Measurements from ENCODE around the gene DOCK2. TPM values are rescaled to one million over a fixed set of nuclear protein-coding genes. Genes with fewer than 3 reads are reported as not detected.

Gene DOCK2
- total and polyA plus RNA-seq, 5 donors from 2014 or later: 65.9 to 354 (median 71.1) TPM

DNA sequence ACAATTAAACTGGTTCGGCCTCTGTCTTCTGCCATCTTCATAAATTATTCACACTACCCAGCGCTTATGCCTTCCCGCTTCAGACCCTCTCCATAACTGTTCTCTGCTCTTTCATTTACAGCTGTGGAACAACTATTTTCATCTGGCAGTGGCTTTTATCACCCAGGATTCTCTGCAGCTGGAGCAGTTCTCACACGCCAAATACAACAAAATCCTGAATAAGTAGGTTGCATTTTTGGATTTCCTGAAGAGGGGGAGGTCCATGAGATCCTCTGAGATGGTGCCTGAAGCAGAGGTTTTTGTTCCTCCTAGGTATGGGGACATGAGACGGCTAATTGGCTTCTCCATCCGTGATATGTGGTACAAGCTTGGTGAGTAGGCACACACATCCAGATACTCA lies 371.3 kb downstream of the DOCK2 start:
- H3K9me3 ChIP-seq (ENCODE audit: control insufficient read depth in 2 of 2, low read length in 2 of 2): no peaks in the 10 kb centered on the region
- no peaks in the 10 kb centered on the region for H3K27me3 ChIP-seq (ENCODE audit: control insufficient read depth, insufficient read depth, low read length)
- no peaks in the 10 kb centered on the region for H3K4me1 ChIP-seq (ENCODE audit: control insufficient read depth, insufficient read depth, low read length, poor library complexity, severe bottlenecking)
- DNase-seq (no peak), ATAC-seq (ENCODE audit: low read depth in 2 of 2) (no peak)
- no peak overlapping the region for H3K27ac ChIP-seq (ENCODE audit: insufficient read depth, low read length, poor library complexity, severe bottlenecking)
- no peak overlapping the region for H3K4me3 ChIP-seq (ENCODE audit: low read depth, low read length)
- Mint-ChIP-seq H3K27ac (peak overlapping the region in 1 of 3 donors; percentile 27), H3K9me3 (peaks cover 0 to 1% (median 0%) of the 10 kb centered on the region in 7 donors), H3K4me1 (peaks cover 0 to 5% (median 0%) of the 10 kb centered on the region in 4 donors), H3K27me3 (no peaks in the 10 kb centered on the region), H3K4me3 (no peak overlapping the region), H3K36me3 (peaks cover 63% of the 10 kb centered on the region)
- H3K36me3 ChIP-seq (ENCODE audit: control insufficient read depth, insufficient read depth, low read length): peaks cover 58% of the 10 kb centered on the region

DNA sequence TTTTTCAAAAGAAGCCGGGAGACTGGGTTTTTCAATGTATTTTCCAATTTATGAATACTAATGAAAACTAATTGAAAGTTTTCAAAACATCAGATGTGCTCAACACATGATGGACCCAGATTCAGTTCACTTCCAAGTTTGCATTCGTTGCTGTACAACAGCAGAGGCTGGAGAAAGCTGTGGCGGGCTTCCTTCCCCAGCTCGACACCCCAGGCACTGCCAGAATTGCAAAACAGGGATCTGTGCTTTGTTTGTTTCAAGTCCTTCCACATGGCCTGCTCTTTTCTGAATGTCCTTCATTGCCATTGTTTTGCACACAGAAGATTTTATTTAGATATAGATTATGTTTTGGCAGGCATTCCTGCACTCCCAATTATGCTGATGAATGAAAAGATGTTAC lies 373.5 kb downstream of the DOCK2 start:
- ATAC-seq (ENCODE audit: low read depth in 2 of 2) (no peak), DNase-seq (no peak)
- no peaks in the 10 kb centered on the region for H3K27me3 Mint-ChIP-seq
- H3K4me1 ChIP-seq (ENCODE audit: control insufficient read depth, insufficient read depth, low read length, poor library complexity, severe bottlenecking): no peaks in the 10 kb centered on the region
- H3K36me3 ChIP-seq (ENCODE audit: control insufficient read depth, insufficient read depth, low read length): peaks cover 60% of the 10 kb centered on the region
- no peaks in the 10 kb centered on the region for H3K27me3 ChIP-seq (ENCODE audit: control insufficient read depth, insufficient read depth, low read length)
- H3K9me3 ChIP-seq (ENCODE audit: control insufficient read depth in 2 of 2, low read length in 2 of 2): no peaks in the 10 kb centered on the region
- H3K4me3 Mint-ChIP-seq: no peak overlapping the region
- H3K4me3 ChIP-seq (ENCODE audit: low read depth, low read length): no peak overlapping the region
- peaks cover 62% of the 10 kb centered on the region for H3K36me3 Mint-ChIP-seq
- H3K4me1 Mint-ChIP-seq: peaks cover 0 to 3% (median 0%) of the 10 kb centered on the region in 4 donors
- no peak overlapping the region for H3K27ac ChIP-seq (ENCODE audit: insufficient read depth, low read length, poor library complexity, severe bottlenecking)
- no peak overlapping the region for H3K27ac Mint-ChIP-seq
- peaks cover 0 to 3% (median 0%) of the 10 kb centered on the region in 7 donors for H3K9me3 Mint-ChIP-seq

DNA sequence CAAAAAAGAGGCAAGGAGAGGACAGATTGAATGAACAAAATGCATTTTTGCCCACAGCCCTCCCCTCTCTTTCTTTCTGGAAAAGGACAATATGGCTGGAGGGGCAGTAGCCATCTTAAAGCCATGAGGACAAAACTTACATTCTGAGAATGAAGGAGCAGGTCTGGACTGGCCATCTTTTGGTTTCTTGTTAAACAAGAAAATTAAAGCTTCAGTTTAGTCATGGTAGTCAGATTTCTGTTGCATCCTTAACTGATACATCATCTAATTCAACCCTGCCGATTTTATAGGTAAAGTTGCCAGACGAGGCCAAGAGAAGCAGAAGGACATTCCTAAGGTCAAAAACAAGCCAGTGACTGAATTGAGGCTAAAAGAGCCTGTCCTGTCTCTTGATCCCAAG lies 374.7 kb downstream of the DOCK2 start:
- Mint-ChIP-seq H3K36me3 (peaks cover 68% of the 10 kb centered on the region), H3K4me3 (no peak overlapping the region), H3K27me3 (no peaks in the 10 kb centered on the region), H3K9me3 (peaks cover 0 to 3% (median 0%) of the 10 kb centered on the region in 7 donors), H3K27ac (peak overlapping the region in 1 of 3 donors; percentile 29), H3K4me1 (peaks cover 0 to 3% (median 0%) of the 10 kb centered on the region in 4 donors)
- DNase-seq (no peak), ATAC-seq (ENCODE audit: low read depth in 2 of 2) (no peak)
- H3K9me3 ChIP-seq (ENCODE audit: control insufficient read depth in 2 of 2, low read length in 2 of 2): no peaks in the 10 kb centered on the region
- H3K27ac ChIP-seq (ENCODE audit: insufficient read depth, low read length, poor library complexity, severe bottlenecking): no peak overlapping the region
- no peaks in the 10 kb centered on the region for H3K27me3 ChIP-seq (ENCODE audit: control insufficient read depth, insufficient read depth, low read length)
- H3K4me1 ChIP-seq (ENCODE audit: control insufficient read depth, insufficient read depth, low read length, poor library complexity, severe bottlenecking): no peaks in the 10 kb centered on the region
- H3K36me3 ChIP-seq (ENCODE audit: control insufficient read depth, insufficient read depth, low read length): peaks cover 63% of the 10 kb centered on the region
- H3K4me3 ChIP-seq (ENCODE audit: low read depth, low read length): no peak overlapping the region

DNA sequence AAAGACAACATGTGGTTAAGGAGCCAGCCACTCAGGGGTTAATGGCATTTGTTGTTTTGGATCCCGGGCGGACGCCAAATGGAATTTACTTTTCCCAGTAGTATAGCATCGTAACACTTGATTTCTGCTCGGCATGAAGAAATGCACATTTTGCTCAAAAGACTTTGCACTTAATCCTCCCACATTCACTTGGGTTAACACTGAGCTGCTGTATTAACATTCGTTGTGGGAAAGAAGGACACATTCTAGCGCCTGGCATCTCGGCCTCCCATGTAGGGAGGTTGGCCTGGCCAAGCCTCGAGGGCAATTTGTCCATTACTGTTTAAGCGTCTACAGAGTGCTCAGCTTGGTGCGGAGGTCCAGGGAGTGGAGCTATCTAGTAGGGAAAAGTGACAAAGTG lies 375.5 kb downstream of the DOCK2 start:
- DNase-seq: no peak
- Mint-ChIP-seq H3K9me3 (peaks cover 0 to 3% (median 0%) of the 10 kb centered on the region in 7 donors), H3K27ac (no peak overlapping the region), H3K36me3 (peaks cover 67% of the 10 kb centered on the region), H3K4me1 (peaks cover 0 to 3% (median 0%) of the 10 kb centered on the region in 4 donors), H3K27me3 (no peaks in the 10 kb centered on the region), H3K4me3 (no peak overlapping the region)
- H3K4me3 ChIP-seq (ENCODE audit: low read depth, low read length): no peak overlapping the region
- H3K27me3 ChIP-seq (ENCODE audit: control insufficient read depth, insufficient read depth, low read length): no peaks in the 10 kb centered on the region
- ATAC-seq (ENCODE audit: low read depth in 2 of 2): no peak
- peaks cover 62% of the 10 kb centered on the region for H3K36me3 ChIP-seq (ENCODE audit: control insufficient read depth, insufficient read depth, low read length)
- no peaks in the 10 kb centered on the region for H3K4me1 ChIP-seq (ENCODE audit: control insufficient read depth, insufficient read depth, low read length, poor library complexity, severe bottlenecking)
- no peaks in the 10 kb centered on the region for H3K9me3 ChIP-seq (ENCODE audit: control insufficient read depth in 2 of 2, low read length in 2 of 2)
- no peak overlapping the region for H3K27ac ChIP-seq (ENCODE audit: insufficient read depth, low read length, poor library complexity, severe bottlenecking)

DNA sequence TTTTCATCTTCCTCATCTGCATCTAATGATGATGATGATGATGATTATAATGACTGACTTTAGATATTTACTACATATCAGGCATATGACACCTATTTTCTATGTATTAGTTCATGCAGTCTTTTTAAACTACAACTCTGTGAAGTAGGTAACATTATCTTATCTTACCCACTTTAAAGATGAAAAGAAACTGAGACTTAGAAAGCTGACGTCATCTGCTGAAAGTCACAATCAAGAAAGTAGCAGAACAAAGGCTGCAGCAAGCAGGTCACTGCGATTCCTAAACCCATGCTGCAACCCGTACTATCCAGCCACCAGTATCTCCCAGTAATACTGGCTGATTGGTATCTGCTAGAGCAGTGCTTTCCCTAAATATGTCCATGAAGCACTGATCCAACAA lies 383.3 kb downstream of the DOCK2 start:
- Histone ChIP-seq H3K27ac (ENCODE audit: insufficient read depth, low read length, poor library complexity, severe bottlenecking) (no peak overlapping the region), H3K36me3 (ENCODE audit: control insufficient read depth, insufficient read depth, low read length) (peaks cover 88% of the 10 kb centered on the region), H3K27me3 (ENCODE audit: control insufficient read depth, insufficient read depth, low read length) (no peaks in the 10 kb centered on the region), H3K9me3 (ENCODE audit: control insufficient read depth in 2 of 2, low read length in 2 of 2) (no peaks in the 10 kb centered on the region), H3K4me3 (ENCODE audit: low read depth, low read length) (no peak overlapping the region), H3K4me1 (ENCODE audit: control insufficient read depth, insufficient read depth, low read length, poor library complexity, severe bottlenecking) (no peaks in the 10 kb centered on the region)
- peak overlapping the region in 1 of 3 donors; percentile 54 for H3K27ac Mint-ChIP-seq
- H3K4me3 Mint-ChIP-seq: no peak overlapping the region
- H3K27me3 Mint-ChIP-seq: no peaks in the 10 kb centered on the region
- no peaks in the 10 kb centered on the region for H3K9me3 Mint-ChIP-seq
- no peak for ATAC-seq (ENCODE audit: low read depth in 2 of 2)
- H3K4me1 Mint-ChIP-seq: no peaks in the 10 kb centered on the region
- no peak for DNase-seq
- peaks cover 79% of the 10 kb centered on the region for H3K36me3 Mint-ChIP-seq

DNA sequence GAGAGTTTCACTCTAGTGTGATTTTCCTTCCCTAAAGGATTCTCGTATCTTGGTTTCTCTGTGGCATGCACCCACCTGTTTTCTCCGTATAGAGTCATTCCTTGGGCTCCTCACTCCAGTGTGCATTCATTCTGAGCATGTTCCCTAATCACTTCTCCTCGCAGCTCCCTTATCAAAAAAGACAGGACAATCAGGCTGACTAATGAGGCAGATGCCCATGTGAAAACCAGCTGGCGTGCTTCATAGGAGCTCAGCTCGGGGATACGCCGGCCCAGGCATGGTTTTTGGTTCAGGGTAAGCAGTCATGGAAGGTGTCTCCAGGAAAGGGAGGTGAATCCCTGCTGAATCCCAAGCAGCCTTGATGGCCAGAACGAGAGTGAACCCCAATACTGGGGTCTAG lies 384.4 kb downstream of the DOCK2 start:
- peaks cover 79% of the 10 kb centered on the region for H3K36me3 Mint-ChIP-seq
- H3K4me1 ChIP-seq (ENCODE audit: control insufficient read depth, insufficient read depth, low read length, poor library complexity, severe bottlenecking): no peaks in the 10 kb centered on the region

DNA sequence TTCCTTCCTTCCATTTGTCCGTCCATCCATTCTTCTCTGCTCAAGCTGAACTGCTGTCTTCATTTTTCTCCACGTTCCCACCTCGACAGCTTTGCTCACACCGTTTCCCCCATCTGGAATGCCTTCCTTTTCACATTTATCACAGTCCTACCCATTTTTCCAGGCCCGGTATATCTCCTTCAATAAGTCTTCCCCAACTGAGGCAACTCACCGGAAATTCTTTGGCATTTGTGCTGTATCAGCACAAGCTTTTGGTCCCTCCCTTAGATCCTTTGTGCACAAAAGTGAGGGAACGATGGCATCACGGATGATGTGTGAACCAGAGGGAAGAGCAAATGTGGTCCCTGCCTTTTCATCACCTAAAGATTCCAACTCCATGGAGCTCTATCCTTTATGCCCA lies 388.8 kb downstream of the DOCK2 start:
- no peak overlapping the region for H3K4me3 Mint-ChIP-seq
- ATAC-seq (ENCODE audit: low read depth in 2 of 2) (no peak), DNase-seq (no peak)
- H3K4me1 Mint-ChIP-seq: peaks cover 0 to 5% (median 0%) of the 10 kb centered on the region in 4 donors
- Histone ChIP-seq H3K36me3 (ENCODE audit: control insufficient read depth, insufficient read depth, low read length) (peaks cover 97% of the 10 kb centered on the region), H3K27me3 (ENCODE audit: control insufficient read depth, insufficient read depth, low read length) (no peaks in the 10 kb centered on the region), H3K27ac (ENCODE audit: insufficient read depth, low read length, poor library complexity, severe bottlenecking) (no peak overlapping the region), H3K4me1 (ENCODE audit: control insufficient read depth, insufficient read depth, low read length, poor library complexity, severe bottlenecking) (no peaks in the 10 kb centered on the region), H3K9me3 (ENCODE audit: control insufficient read depth in 2 of 2, low read length in 2 of 2) (no peaks in the 10 kb centered on the region), H3K4me3 (ENCODE audit: low read depth, low read length) (no peak overlapping the region)
- peaks cover 75% of the 10 kb centered on the region for H3K36me3 Mint-ChIP-seq
- H3K9me3 Mint-ChIP-seq: no peaks in the 10 kb centered on the region
- no peaks in the 10 kb centered on the region for H3K27me3 Mint-ChIP-seq
- H3K27ac Mint-ChIP-seq: peak overlapping the region in 1 of 3 donors; percentile 9

More for the DNA sequence above, 384.4 kb downstream of the DOCK2 start:
- DNase-seq (no peak), ATAC-seq (ENCODE audit: low read depth in 2 of 2) (no peak)
- no peaks in the 10 kb centered on the region for H3K27me3 Mint-ChIP-seq
- H3K4me3 Mint-ChIP-seq: no peak overlapping the region
- H3K4me3 ChIP-seq (ENCODE audit: low read depth, low read length): no peak overlapping the region
- H3K27me3 ChIP-seq (ENCODE audit: control insufficient read depth, insufficient read depth, low read length): no peaks in the 10 kb centered on the region
- no peak overlapping the region for H3K27ac ChIP-seq (ENCODE audit: insufficient read depth, low read length, poor library complexity, severe bottlenecking)
- H3K36me3 ChIP-seq (ENCODE audit: control insufficient read depth, insufficient read depth, low read length): peaks cover 93% of the 10 kb centered on the region
- H3K9me3 ChIP-seq (ENCODE audit: control insufficient read depth in 2 of 2, low read length in 2 of 2): no peaks in the 10 kb centered on the region
- no peaks in the 10 kb centered on the region for H3K4me1 Mint-ChIP-seq
- no peak overlapping the region for H3K27ac Mint-ChIP-seq
- no peaks in the 10 kb centered on the region for H3K9me3 Mint-ChIP-seq

DNA sequence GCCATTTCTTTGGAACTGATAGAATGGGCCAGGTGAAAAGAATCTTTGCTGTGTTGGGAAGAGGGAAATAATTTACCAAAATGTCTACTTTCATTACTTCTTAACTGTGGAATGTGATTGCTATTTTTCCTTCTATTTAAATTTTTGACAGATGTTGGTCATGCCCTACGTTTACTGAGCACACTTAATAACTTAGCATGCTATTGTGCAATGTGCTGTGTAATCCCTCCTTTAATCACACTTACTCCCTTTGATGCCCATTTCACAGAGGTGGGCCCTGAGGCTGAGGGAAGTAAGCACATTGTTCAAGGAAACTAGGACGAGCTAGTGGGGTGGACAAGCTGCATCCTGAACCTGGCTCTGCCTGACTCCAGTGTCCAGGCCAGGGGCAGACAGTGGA lies 391.0 kb downstream of the DOCK2 start:
- Histone ChIP-seq H3K36me3 (ENCODE audit: control insufficient read depth, insufficient read depth, low read length) (peaks cover 86% of the 10 kb centered on the region), H3K27ac (ENCODE audit: insufficient read depth, low read length, poor library complexity, severe bottlenecking) (no peak overlapping the region), H3K27me3 (ENCODE audit: control insufficient read depth, insufficient read depth, low read length) (no peaks in the 10 kb centered on the region), H3K4me1 (ENCODE audit: control insufficient read depth, insufficient read depth, low read length, poor library complexity, severe bottlenecking) (no peaks in the 10 kb centered on the region), H3K4me3 (ENCODE audit: low read depth, low read length) (no peak overlapping the region), H3K9me3 (ENCODE audit: control insufficient read depth in 2 of 2, low read length in 2 of 2) (no peaks in the 10 kb centered on the region)
- Mint-ChIP-seq H3K27ac (peak overlapping the region in 2 of 3 donors; percentile 10 to 28), H3K4me3 (no peak overlapping the region), H3K4me1 (peaks cover 0 to 5% (median 0%) of the 10 kb centered on the region in 4 donors), H3K27me3 (no peaks in the 10 kb centered on the region), H3K36me3 (peaks cover 55% of the 10 kb centered on the region), H3K9me3 (no peaks in the 10 kb centered on the region)
- DNase-seq (no peak), ATAC-seq (ENCODE audit: low read depth in 2 of 2) (no peak)
